GM18951 (cell line): ENCODE data around the gene NPHP1.
"Not testable (repeated sequence)": the region's sequence is repeated elsewhere in the genome, so short reads cannot be mapped to it uniquely, and the experiment has no call there.

Experiments
- POLR2A ChIP-seq: IDR thresholded peaks from 4 replicates; pipeline ENCODE4 v1.6.1; 2011; ENCODE audit warnings: mild to moderate bottlenecking; ENCODE audit not compliant: insufficient read length, insufficient read depth; ENCODE audit errors: extremely low read depth
- in situ Hi-C: fragments of 300-500 bp; cut with MboI; formaldehyde crosslinking; loops from one replicate; pipeline ENCODE4 v1.12.0; 2022; ENCODE audit warnings: low sequenced_read_pairs, mixed read lengths, inconsistent platforms; ENCODE audit not compliant: unreplicated experiment

The NPHP1 gene

GRCh38 chr2:110170102-110170501, 34.7 kb downstream of the NPHP1 start:
- in situ Hi-C loops = no loop called here
- no peak for TF ChIP-seq POLR2A

GRCh38 chr2:110167326-110168000, 37.4 kb downstream of the NPHP1 start:
- in situ Hi-C loops = no loop called here

GRCh38 chr2:110166266-110166665, 38.5 kb downstream of the NPHP1 start:
- no peak for TF ChIP-seq POLR2A
- in situ Hi-C loops = no loop called here

More at GRCh38 chr2:110167326-110168000, 37.4 kb downstream of the NPHP1 start:
- no peak for TF ChIP-seq POLR2A

GRCh38 chr2:110157153-110157793, 47.5 kb downstream of the NPHP1 start:
- in situ Hi-C loops = no loop called here
- TF ChIP-seq POLR2A = no peak

GRCh38 chr2:110154828-110155227, 50.0 kb downstream of the NPHP1 start:
- in situ Hi-C loops = not testable (repeated sequence)

GRCh38 chr2:110154188-110154587, 50.6 kb downstream of the NPHP1 start:
- in situ Hi-C loops = not testable (repeated sequence)

GRCh38 chr2:110153416-110153815, 51.4 kb downstream of the NPHP1 start:
- TF ChIP-seq POLR2A = no peak
- in situ Hi-C loops = no loop called here

- in situ Hi-C loops = no loop called here
- TF ChIP-seq POLR2A = no peak
Observed at GRCh38 chr2:110152943-110153342, 51.9 kb downstream of the NPHP1 start.

- in situ Hi-C loops = no loop called here
- TF ChIP-seq POLR2A = no peak
Observed at GRCh38 chr2:110149330-110150220, 55.2 kb downstream of the NPHP1 start.

- in situ Hi-C loops = no loop called here
- TF ChIP-seq POLR2A = no peak
Observed at GRCh38 chr2:110146945-110147332, 57.9 kb downstream of the NPHP1 start.

GRCh38 chr2:110146183-110146944, 58.4 kb downstream of the NPHP1 start:
- in situ Hi-C loops = no loop called here

GRCh38 chr2:110143982-110144381, 60.8 kb downstream of the NPHP1 start:
- no peak for TF ChIP-seq POLR2A
- in situ Hi-C loops = no loop called here

More at GRCh38 chr2:110146183-110146944, 58.4 kb downstream of the NPHP1 start:
- no peak for TF ChIP-seq POLR2A

GRCh38 chr2:110140401-110140800, 64.4 kb downstream of the NPHP1 start:
- no peak for TF ChIP-seq POLR2A
- in situ Hi-C loops = no loop called here

GRCh38 chr2:110134025-110134424, 70.8 kb downstream of the NPHP1 start:
- in situ Hi-C loops = no loop called here

More at GRCh38 chr2:110134025-110134424, 70.8 kb downstream of the NPHP1 start:
- no peak for TF ChIP-seq POLR2A
